GM18951 (cell line): ENCODE measurements around the gene ARHGEF28.

ENCODE experiments used
- POLR2A ChIP-seq: IDR thresholded peaks from 4 replicates; pipeline ENCODE4 v1.6.1; 2011; ENCODE audit warnings: mild to moderate bottlenecking; ENCODE audit not compliant: insufficient read length, insufficient read depth; ENCODE audit errors: extremely low read depth
- in situ Hi-C: fragments of 300-500 bp; cut with MboI; formaldehyde crosslinking; loops from one replicate; pipeline ENCODE4 v1.12.0; 2022; ENCODE audit warnings: low sequenced_read_pairs, mixed read lengths, inconsistent platforms; ENCODE audit not compliant: unreplicated experiment

The ARHGEF28 gene

DNA sequence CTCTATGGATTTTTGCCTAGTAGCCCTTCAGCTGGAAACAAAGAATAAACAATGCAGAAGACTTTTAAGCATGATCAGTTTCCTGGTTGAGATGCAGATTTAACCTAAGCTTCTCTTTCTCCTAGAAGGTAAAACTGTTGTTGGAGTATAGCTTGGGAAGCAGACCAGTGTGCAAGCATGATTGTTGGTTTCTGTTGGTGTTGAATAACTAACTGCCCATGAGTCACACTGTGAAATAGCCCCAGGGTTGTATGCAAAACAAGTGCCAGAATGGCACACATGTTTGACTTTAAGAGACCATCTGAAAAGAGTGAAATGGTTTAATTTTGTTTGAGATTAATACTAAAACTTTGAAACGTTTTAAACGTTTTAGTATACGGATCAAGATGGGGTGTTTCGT, 227.1 kb downstream of the ARHGEF28 start:
- no peak for TF ChIP-seq POLR2A
- in situ Hi-C loops = no loop called here

DNA sequence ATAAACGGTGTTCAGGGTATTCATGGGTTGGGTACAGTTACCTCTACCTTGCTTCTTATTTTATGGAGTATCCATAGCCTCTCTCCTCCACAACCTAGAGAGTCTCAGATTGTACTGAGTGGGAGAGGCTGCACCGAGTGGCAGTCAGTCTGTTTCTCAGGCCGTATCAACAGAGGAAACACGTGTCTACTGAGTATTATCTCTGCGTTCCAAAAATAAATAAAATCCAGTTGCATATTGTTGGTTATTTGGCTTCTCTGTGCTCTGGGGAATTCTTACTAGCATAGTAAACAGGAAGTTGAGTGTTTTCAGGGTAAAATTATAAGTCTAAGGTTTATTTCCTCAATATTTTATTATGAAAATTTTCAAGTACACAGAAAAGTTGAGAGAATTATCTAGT, 231.0 kb downstream of the ARHGEF28 start:
- no peak for TF ChIP-seq POLR2A
- in situ Hi-C loops = no loop called here

DNA sequence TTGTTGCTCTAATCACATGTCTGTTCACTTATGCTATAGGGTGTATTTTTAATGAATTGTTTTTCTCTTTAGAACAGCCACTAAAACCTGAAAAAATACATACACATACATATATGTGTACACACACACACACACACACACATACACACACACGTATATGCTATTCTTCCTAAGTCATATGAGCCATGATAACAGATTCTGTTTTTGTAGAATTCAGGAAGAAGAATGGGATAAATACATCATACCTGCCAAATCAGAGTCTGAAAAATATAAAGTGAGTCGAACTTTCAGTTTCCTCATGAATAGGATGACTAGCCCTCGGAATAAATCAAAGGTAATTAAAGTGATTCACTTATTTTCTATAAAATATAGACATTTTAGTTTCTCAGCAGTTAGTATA, 231.4 kb downstream of the ARHGEF28 start:
- TF ChIP-seq POLR2A = no peak
- in situ Hi-C loops = no loop called here

DNA sequence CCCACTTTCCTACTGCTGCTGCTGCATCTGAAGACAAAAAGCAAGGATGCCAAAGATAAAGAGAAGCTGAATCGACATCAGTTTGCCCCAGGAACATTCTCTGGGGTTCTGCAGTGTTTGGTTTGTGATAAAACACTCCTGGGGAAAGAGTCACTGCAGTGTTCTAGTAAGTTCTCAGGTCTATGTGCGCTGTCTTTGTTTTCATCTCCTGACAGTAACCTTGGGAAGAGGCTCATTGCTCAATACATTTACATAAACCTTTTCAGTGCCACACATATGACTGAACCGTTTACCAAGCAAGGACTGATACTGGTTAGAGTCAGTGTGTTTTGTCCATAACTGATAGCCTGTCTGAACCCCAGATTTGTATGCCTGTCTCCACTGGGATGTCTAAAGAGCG, 232.1 kb downstream of the ARHGEF28 start:
- TF ChIP-seq POLR2A = no peak
- in situ Hi-C loops = no loop called here

DNA sequence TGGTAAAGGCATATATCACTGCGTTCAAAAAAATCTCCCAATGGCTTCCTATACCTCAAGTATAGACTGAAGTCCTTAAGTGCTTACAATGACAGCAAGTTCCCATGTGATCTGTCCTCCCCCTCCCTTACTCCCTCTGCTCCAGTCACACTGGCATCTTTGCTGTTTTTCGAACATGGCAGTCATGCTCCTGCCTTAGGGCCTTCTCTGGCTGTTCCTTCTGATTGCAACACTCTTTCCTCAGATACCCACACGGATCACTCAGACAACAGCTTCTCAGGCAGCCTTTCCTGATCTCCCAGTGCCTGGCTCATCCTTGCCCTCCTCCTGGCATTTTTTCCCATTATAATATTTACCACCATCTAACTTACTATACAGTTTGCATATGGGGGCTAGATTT, 232.8 kb downstream of the ARHGEF28 start:
- TF ChIP-seq POLR2A = no peak

DNA sequence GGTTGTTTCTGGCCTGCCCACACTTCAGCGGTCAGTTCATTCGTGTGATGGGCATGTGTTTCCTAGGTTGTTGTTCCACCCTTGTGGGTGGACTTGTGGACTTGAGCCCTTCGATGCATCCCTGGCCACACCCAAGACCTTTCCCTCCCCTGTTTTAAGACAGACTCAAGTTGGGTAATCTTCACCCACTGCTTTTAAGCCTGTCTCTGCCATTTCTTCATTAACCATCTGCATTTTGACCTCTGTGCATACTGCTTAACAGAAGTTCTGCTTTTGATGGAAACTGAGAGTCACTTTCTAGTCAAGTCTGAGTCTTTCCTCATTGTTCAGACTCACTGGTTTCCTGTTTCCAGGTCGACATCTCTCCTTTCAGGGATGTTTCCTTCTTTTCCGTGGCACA, 233.7 kb downstream of the ARHGEF28 start:
- in situ Hi-C loops = no loop called here
- no peak for TF ChIP-seq POLR2A

More for the DNA sequence above, 232.8 kb downstream of the ARHGEF28 start:
- in situ Hi-C loops = no loop called here

DNA sequence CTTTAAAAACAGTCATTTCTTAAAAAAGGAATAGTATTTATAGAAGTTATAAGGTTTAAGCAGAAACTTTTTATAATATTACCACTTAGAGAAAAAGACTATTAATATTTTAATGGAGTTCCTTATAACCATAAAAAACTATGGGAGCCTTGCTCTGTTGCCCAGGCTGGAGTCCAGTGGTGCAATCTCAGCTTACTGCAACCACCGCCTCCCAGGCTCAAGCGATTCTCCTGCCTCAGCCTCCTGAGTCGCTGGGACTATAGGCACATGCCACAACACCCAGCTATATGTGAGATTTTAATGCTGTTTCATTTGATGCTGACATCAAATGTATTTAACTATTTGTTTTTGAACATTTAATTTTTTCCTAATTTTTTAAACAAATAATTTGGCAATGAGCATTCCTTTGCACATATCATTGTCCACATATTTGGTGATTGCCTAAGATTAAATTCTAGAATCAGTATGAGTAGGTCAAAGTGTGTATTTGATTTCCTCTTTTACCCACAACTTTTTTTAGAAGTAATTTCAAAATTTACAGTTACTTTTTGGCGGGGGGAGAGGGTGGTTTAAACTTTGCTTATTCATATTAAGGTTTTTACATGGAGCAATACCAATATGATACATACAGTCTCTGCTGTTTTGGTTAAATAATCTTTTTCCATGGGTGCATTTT, 235.5 kb downstream of the ARHGEF28 start:
- no peak for TF ChIP-seq POLR2A
- in situ Hi-C loops = no loop called here

DNA sequence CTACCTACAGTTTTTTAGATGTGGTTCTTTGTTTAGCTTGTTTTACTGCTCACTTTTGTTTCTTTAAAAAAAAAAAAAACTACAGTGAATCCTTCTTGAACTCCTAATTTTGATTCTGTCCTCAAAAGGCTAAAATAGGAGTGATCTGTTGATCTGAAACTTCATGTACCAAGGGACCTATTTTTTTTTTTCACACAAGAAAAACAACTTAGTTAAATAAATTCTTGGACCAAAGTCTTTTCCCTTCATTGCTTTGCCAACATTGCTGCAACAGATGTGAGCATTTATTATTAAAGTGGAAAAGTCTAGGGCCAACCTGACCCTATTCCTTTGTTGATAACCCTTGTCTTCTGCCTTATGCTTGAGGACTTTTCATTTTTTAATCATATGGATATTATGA, 236.8 kb downstream of the ARHGEF28 start:
- in situ Hi-C loops = no loop called here
- no peak for TF ChIP-seq POLR2A

DNA sequence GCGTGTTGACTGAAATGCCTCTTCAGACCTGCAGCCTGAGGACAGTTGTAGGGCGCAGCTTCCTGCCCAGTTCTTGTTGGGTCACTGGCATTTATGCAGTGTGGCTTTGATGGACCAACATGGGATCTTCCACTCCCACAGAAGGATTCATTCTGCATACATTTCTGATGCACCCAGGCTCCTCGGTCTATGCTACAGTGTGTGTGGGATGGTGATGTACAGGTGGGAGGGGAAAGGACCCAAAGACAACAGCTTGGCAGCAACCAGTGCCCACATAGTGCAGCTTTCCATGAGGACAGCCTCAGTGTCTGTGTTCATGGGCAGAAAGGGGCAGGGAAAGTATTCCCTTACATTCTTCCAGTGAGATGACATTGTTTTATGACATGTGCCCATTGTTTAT, 237.9 kb downstream of the ARHGEF28 start:
- no peak for TF ChIP-seq POLR2A
- in situ Hi-C loops = no loop called here

DNA sequence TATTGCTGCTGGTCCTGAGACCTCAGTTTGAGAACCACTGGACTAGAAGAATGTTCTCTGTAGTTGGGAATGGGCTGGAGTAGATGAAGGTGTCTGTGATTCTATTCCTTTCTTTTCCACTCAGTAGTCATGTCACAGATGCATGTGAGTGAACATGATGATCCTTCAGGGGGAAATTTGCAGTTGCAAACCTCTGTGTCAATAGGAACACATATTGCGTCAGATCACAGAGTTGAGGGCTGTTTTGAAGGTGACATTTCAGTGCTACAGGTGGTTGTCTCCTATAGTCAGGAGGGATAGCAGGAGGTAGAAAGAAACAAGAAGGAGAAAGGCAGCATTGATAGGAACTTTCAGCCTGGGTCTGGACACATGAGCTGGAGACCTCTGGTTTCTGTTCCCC, 239.3 kb downstream of the ARHGEF28 start:
- in situ Hi-C loops = no loop called here
- no peak for TF ChIP-seq POLR2A

DNA sequence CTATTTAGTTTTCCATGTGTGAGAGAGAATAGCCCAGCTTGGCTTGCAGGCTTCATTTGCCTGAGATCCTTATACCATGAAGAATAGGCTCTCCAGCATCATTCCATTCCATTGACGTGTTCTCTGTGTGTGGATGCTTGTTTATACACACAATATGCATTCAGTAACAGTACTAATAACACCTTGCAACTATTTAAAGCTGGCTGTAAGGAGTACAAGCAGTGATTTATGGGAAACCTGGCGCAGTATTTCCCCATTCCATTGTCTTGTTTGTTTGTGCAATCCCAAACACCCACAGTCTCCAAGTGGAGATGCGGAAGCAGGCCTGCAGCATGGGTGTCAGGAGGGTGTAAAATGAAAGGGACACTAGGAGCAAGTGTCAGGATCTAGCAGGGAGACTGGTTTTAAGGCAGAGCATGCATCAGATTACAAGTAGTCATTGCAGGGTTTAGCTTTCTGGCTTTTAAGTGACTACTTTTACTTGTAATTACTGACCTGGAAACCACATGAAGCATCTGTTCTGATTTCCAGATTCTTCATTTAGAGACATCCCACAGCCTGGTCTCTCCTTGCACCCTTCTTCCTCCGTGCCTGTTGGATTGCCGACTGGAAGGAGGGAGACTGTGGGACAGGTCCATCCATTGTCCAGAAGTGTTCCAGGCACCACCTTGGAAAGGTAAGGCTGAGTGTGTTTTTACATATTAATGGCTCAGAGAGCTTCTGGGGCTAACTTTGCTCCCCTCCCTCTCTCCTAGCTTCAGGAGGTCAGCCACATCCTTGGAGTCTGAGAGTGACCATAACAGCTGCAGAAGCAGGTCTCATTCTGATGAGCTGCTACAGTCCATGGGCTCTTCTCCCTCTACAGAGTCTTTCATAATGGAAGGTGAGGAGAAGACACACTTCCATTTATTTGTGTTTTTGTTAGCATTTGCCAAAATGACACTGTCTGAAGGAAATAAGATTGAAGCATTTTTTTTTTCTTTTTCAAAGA, 241.6 kb downstream of the ARHGEF28 start:
- in situ Hi-C loops = no loop called here
- no peak for TF ChIP-seq POLR2A

DNA sequence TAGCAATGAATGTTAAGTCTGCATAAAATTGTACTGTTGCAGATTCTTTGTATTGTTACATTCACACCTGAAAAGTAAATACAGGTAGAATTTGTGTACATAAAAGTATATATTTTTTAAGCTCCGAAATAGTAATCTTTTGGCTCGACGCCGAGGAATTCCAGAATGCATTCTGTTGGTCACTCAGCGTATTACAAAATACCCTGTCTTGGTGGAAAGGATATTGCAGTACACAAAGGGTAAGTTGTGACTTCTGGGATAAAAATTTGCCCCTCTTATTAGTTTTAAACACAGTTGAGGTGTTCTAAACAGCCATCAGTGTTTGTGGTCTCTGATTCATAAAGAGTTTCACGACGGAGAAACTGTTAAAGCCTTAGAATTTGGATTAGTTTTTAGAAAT, 257.6 kb downstream of the ARHGEF28 start:
- in situ Hi-C loops = no loop called here
- no peak for TF ChIP-seq POLR2A

DNA sequence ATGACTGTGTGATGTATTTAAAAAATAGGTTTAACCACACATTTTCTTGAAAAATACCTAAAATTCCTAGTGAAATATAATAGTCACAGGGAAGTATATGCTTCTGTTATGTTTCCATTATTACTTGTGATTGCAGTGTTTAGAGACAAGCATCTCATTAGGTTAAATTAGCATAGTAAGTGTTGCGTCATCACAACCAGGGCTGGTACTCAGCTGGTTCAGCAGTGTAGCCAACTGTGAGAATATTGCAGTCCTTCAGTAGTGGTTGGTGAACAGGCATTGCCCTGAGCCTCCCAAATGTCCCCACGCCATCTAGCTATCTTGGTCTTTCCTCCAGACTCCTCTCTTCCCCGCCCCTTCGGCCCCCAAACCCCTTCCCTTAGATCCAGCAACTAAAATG, 261.7 kb downstream of the ARHGEF28 start:
- TF ChIP-seq POLR2A = no peak
- in situ Hi-C loops = no loop called here

DNA sequence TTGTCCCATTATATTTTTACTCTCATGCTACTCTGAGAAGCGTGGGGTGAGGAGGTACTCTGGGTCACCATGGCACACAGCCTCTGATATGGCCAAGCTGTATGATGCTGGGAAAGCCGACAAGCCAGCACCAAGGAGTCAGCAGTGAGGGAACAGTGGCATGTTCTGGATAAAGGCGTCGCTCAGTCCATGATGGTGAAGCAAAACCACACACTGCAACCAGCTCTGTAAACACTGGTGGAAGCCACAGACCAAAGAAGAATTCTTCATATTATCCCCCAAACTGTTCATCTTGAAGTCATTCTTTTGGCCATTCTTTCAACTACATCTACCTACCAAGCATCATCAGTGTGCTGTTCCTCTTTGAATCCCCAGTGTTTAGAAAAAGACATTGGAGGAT, 264.6 kb downstream of the ARHGEF28 start:
- in situ Hi-C loops = no loop called here
- no peak for TF ChIP-seq POLR2A

DNA sequence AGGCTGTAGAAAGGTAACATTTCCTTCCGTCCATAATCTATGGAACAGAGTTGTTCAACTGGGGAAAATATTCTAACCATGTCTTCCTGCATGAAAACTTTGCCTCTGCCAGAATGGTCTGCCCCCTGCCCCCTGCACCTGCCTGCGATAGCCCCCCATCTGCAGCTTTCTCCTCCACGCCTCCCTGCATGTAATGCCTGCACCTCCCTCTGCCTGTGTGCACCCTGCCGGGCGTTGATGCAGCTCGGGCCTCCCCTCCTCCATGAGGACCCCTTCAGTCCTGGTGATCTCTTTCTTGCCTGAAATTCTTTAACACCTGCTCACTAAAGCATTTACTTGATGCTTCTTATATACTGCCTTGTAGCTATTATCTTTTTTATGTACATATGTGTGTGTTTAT, 266.2 kb downstream of the ARHGEF28 start:
- no peak for TF ChIP-seq POLR2A
- in situ Hi-C loops = no loop called here
